Measurements from ENCODE around the gene ARHGEF6.

Gene ARHGEF6

DNA sequence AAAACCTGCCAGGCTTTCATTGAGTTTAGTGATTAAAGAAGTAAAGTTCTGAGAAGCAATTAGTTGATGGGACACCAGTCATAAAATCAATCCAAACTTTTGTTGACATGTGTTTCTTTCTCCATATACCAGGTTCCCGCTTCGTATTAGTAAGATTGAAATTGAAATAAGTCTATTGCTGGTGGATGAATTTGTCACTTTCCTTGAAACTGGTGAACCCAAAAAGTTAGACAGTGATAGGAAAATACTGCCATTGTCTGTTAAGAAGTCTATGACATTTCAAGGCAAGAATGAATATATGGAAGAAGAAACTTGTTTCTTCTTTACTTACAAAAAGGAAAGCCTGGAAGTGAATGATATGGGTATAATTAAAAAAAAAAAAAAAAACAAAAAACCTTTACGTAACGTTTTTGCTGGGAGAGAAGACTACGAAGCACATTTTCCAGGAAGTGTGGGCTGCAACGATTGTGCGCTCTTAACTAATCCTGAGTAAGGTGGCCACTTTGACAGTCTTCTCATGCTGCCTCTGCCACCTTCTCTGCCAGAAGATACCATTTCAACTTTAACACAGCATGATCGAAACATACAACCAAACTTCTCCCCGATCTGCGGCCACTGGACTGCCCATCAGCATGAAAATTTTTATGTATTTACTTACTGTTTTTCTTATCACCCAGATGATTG lies 132.9 kb downstream of the ARHGEF6 start, which contains the start of gene CD40LG:
Gene CD40LG (plus strand): TSS at position 482 of the 684 bp plus-strand sequence. CDS start 91 bp downstream, at position 573.
- FAIRE-seq, result no peak
- no peak for DNase-seq (ENCODE audit: insufficient read length, low spot score)
- TF ChIP-seq, protein P1, sequence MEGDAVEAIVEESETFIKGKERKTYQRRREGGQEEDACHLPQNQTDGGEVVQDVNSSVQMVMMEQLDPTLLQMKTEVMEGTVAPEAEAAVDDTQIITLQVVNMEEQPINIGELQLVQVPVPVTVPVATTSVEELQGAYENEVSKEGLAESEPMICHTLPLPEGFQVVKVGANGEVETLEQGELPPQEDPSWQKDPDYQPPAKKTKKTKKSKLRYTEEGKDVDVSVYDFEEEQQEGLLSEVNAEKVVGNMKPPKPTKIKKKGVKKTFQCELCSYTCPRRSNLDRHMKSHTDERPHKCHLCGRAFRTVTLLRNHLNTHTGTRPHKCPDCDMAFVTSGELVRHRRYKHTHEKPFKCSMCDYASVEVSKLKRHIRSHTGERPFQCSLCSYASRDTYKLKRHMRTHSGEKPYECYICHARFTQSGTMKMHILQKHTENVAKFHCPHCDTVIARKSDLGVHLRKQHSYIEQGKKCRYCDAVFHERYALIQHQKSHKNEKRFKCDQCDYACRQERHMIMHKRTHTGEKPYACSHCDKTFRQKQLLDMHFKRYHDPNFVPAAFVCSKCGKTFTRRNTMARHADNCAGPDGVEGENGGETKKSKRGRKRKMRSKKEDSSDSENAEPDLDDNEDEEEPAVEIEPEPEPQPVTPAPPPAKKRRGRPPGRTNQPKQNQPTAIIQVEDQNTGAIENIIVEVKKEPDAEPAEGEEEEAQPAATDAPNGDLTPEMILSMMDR (IDR thresholded peaks at IDR 0.05; ENCODE audit: insufficient read depth, missing control alignments), result no peak

DNA sequence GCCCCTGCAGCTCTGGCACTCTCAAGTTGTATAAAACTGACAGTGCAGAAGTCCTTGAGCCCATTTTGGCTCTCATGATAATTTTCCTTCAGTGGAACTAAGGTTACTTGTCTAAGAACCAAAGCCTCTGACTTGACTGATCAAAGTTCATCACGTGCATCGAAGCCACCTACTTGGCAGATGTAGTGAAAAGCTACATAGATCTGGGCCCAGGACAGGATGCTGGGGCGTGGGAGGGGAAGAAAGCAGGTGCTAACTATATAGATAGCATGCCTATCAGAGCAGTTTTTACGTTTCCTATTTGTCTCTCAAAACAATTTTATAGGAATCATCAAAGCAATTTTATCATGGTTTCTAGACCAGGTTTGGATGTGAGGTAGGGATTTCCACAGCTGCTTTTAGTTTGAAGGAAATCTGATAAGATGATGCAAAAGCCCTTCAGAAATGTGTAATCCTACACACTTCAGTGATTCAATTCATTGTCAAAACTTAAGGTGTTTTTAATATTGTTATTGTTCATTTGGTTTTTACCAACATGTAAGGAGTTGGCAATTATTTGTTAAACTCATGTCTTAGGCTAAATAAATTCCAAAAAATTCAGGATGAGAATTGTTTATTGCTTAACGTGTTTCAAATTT lies 134.0 kb downstream of the ARHGEF6 start:
- TF ChIP-seq, protein P1 (IDR thresholded peaks at IDR 0.05; ENCODE audit: insufficient read depth, missing control alignments), result no peak
- DNase-seq (ENCODE audit: insufficient read length, low spot score) (no peak), FAIRE-seq (no peak)

DNA sequence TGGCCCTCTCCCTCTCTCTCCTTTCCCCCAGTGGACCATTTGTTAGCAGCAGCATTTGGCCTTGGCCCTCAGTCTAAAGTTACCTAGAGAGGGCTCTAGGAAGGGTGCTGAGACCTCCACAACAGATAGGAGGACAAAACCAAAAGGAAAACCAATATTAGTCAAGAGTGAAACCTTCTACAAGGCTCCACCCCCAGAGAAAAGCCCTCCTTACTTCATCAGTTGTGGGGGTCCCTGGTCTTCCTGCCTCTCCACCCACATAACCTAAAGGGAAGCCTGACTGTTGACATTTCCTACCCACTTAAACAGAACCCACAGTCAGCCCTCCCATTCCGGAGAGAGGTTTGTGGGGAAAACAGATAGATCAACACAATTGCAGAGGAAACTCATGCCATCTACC lies 137.5 kb downstream of the ARHGEF6 start:
- no peak for FAIRE-seq
- TF ChIP-seq, protein P1 (IDR thresholded peaks at IDR 0.05; ENCODE audit: insufficient read depth, missing control alignments), result no peak
- DNase-seq (ENCODE audit: insufficient read length, low spot score), result no peak

DNA sequence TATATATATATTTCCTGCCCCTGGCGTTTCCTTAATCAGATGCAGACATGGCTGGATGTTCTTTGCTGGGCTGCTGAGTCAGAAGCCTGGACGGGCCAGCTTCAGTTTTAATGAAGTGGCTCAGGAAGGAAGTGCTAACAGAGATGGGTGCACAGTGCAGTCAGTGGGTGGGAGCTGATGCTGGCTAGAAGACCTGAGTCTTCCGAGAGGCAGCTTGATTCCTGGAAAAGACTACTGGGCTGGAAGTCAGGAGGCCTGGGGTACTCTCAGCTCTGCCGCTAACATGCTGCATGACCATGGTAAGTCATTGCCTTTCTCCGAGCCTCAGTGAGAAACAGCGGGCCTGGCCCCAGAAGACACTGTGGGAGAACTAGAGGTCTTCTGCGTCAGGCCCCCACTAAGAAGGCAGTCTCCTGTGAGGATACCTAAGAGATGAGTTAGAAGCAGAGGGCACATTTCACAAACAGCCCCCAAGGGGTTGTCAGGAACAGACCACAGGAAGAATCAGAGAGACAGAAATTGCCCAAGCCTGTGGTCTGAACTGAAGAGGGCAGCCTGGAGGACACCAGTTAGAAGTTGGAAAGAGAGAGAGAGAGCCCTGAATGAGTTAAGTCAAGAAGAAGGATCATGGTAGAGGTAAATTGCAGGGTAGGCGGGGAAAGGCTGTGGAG lies 141.1 kb downstream of the ARHGEF6 start:
- no peak for FAIRE-seq
- DNase-seq (ENCODE audit: insufficient read length, low spot score), result no peak

DNA sequence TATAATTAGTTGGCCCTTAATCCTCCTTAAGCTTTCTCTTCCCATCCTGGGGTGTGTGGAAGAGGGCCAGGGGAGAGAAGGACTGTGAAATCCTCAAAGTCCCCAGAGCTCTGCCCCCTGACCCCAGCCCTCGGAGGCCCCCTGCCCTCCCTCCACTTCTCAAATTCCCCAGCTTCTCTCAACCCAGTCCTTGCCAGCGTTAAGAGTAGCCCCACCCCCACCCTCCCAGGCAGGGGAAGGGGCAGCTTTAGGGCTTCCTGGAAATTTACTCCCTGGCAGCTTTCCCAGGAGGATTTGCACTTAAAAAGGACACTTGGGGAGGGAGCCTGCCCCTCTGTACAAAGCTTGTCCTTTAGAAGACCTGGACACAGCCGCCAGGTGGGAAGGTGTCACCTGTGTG lies 144.6 kb downstream of the ARHGEF6 start:
- DNase-seq (ENCODE audit: insufficient read length, low spot score), result no peak
- no peak for FAIRE-seq
- TF ChIP-seq, protein P1 (IDR thresholded peaks at IDR 0.05; ENCODE audit: insufficient read depth, missing control alignments), result no peak

More for the DNA sequence above, 141.1 kb downstream of the ARHGEF6 start:
- TF ChIP-seq, protein P1 (IDR thresholded peaks at IDR 0.05; ENCODE audit: insufficient read depth, missing control alignments), result no peak

DNA sequence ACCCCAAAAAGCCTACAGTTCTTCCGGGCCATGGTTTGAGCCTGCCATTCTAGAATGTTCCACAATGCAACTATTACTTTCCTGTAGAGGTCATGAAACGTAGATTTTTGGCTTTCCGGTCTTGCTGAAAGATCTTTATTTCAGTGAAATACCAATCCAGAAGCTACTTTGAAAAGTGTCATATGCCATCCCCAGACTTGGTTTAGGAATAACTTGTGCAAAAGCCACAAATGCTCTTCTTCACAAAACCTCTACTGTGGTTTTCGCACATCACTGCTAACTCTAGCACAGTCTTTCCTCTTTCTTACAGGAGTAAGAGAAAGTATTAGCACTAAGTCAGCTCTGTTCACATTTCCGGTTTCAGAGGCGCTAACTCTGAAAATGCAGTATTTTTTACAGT lies 145.5 kb downstream of the ARHGEF6 start:
- DNase-seq (ENCODE audit: insufficient read length, low spot score), result no peak
- TF ChIP-seq, protein P1 (IDR thresholded peaks at IDR 0.05; ENCODE audit: insufficient read depth, missing control alignments), result no peak

More for the DNA sequence above, 145.5 kb downstream of the ARHGEF6 start:
- no peak for FAIRE-seq

Data from D721Med (cell line).